ENCODE data around the gene EPHA3.

EPHA3 gene

GRCh38 chr3:89113893-89114840, 6.7 kb downstream of the EPHA3 start (continued):
- no peak for TF ChIP-seq ZNF133 (tag by site-specific recombination; IDR thresholded peaks at IDR 0.05)
- 0 out of 2 replicates have a peak, but pooled peaks have one; percentile 50 for TF ChIP-seq ZNF600 (tag by site-specific recombination; IDR thresholded peaks at IDR 0.05)
- no peak for TF ChIP-seq ZNF530 (tag by site-specific recombination; IDR thresholded peaks at IDR 0.05; ENCODE audit: low read depth)
- no peak for TF ChIP-seq BCL6B (tag by site-specific recombination; IDR thresholded peaks at IDR 0.05)
- TF ChIP-seq ZNF624 (tag by site-specific recombination; IDR thresholded peaks at IDR 0.05), result no peak
- peak; percentile 45; the same call in 1 of the 2 replicates for TF ChIP-seq ZNF561 (tag by site-specific recombination; IDR thresholded peaks at IDR 0.05; ENCODE audit: borderline replicate concordance)
- no peak for TF ChIP-seq ZNF529 (tag by site-specific recombination; IDR thresholded peaks at IDR 0.05; ENCODE audit: insufficient replicate concordance)
- TF ChIP-seq ZNF701 (tag by site-specific recombination; IDR thresholded peaks at IDR 0.05), result no peak
- peak; percentile 54 for TF ChIP-seq SP7 (tag by site-specific recombination; IDR thresholded peaks at IDR 0.05)
- no peak for TF ChIP-seq ZNF174 (tag by site-specific recombination; IDR thresholded peaks at IDR 0.05)
- TF ChIP-seq HOXC10 (CRISPR knock-in tag; IDR thresholded peaks at IDR 0.05), result no peak
- no peak for TF ChIP-seq ZNF670 (tag by site-specific recombination; IDR thresholded peaks at IDR 0.05; ENCODE audit: low read depth)
- TF ChIP-seq ZNF658 (tag by site-specific recombination; IDR thresholded peaks at IDR 0.05), result no peak
- TF ChIP-seq ATF2 (tag by site-specific recombination; IDR thresholded peaks at IDR 0.05; ENCODE audit: low read depth), result peak; percentile 55; the same call in 1 of the 2 replicates
- TF ChIP-seq SCRT1 (tag by site-specific recombination; IDR thresholded peaks at IDR 0.05; ENCODE audit: borderline replicate concordance), result no peak
- TF ChIP-seq TRIM28 (IDR thresholded peaks at IDR 0.05; ENCODE audit: borderline replicate concordance, low read length), result 0 out of 2 replicates have a peak, but pooled peaks have one; percentile 49
- no peak for TF ChIP-seq ZNF843 (tag by site-specific recombination; IDR thresholded peaks at IDR 0.05)
- TF ChIP-seq ZNF660 (tag by site-specific recombination; IDR thresholded peaks at IDR 0.05), result peak; percentile 54; the same call in 1 of the 2 replicates
- TF ChIP-seq SP2 (tag by site-specific recombination; IDR thresholded peaks at IDR 0.05), result no peak
- no peak for TF ChIP-seq ZNF747 (tag by site-specific recombination; IDR thresholded peaks at IDR 0.05)
- TF ChIP-seq CTCF (tag by site-specific recombination; IDR thresholded peaks at IDR 0.05), result peak; percentile 95
- TF ChIP-seq ZNF785 (tag by site-specific recombination; IDR thresholded peaks at IDR 0.05), result no peak
- TF ChIP-seq ZNF629 (tag by site-specific recombination; IDR thresholded peaks at IDR 0.05), result peak; percentile 79
- no peak for TF ChIP-seq ZNF391 (tag by site-specific recombination; IDR thresholded peaks at IDR 0.05; ENCODE audit: borderline replicate concordance, low read depth)
- peak; percentile 42; the same call in 1 of the 2 replicates for TF ChIP-seq PATZ1 (tag by site-specific recombination; IDR thresholded peaks at IDR 0.05)
- TF ChIP-seq ZXDB (tag by site-specific recombination; IDR thresholded peaks at IDR 0.05), result no peak
- TF ChIP-seq ZNF311 (tag by site-specific recombination; IDR thresholded peaks at IDR 0.05; ENCODE audit: borderline replicate concordance), result no peak
- TF ChIP-seq ZNF777 (tag by site-specific recombination; IDR thresholded peaks at IDR 0.05; ENCODE audit: borderline replicate concordance), result no peak
- no peak for TF ChIP-seq ZSCAN30 (tag by site-specific recombination; IDR thresholded peaks at IDR 0.05)
- TF ChIP-seq PRDM4 (tag by site-specific recombination; IDR thresholded peaks at IDR 0.05), result no peak
- TF ChIP-seq ZNF140 (tag by site-specific recombination; IDR thresholded peaks at IDR 0.05), result no peak
- TF ChIP-seq ZNF544 (tag by site-specific recombination; IDR thresholded peaks at IDR 0.05), result no peak
